Gastrocnemius medialis (tissue), 4 donors: ENCODE data around the gene RAD51B. TPM values are rescaled to one million over a fixed set of nuclear protein-coding genes. Genes with fewer than 3 reads are reported as not detected.

ENCODE experiments used
- ATAC-seq, 2 donors: fragments of 150-250 bp; one replicate each; pipeline ENCODE4 v1.9.1; 2016
- DNase-seq, 2 donors: peaks; one replicate each; pipeline ENCODE4 v3.0.0-alpha.2; 2019
- H3K27ac ChIP-seq, 4 donors: fragments of 200-600 bp; sonication (generic); 1 replicate in 1 of 4; 2 replicates in 3 of 4; pipeline ENCODE4 v1.5.1; 2016 to 2018; ENCODE audit warnings: mild to moderate bottlenecking in 2 of 4, moderate library complexity in 1 of 4
- H3K27me3 ChIP-seq, 3 donors: fragments of 200-600 bp; sonication (generic) in 2 of 3; 1 replicate in 1 of 3; 2 replicates in 2 of 3; pipeline versions ENCODE4 v1.5.1 to v1.6.0; 2016 to 2019; ENCODE audit warnings: mild to moderate bottlenecking in 1 of 3, moderate library complexity in 1 of 3
- H3K36me3 ChIP-seq, 2 donors: fragments of 200-600 bp; sonication (generic) in 1 of 2; one replicate each; pipeline ENCODE4 v1.5.1; 2017 to 2018
- H3K4me1 ChIP-seq, 2 donors: fragments of 200-600 bp; sonication (generic) in 1 of 2; one replicate each; pipeline ENCODE4 v1.5.1; 2016 to 2017; ENCODE audit warnings: mild to moderate bottlenecking in 2 of 2
- H3K4me3 ChIP-seq, 4 donors: fragments of 200-600 bp; sonication (generic) in 3 of 4; 1 replicate in 1 of 4; 2 replicates in 3 of 4; pipeline ENCODE4 v1.5.1; 2016 to 2019; ENCODE audit warnings: mild to moderate bottlenecking in 2 of 4
- H3K9me3 ChIP-seq, 3 donors: fragments of 200-600 bp; sonication (generic) in 2 of 3; 1 replicate in 1 of 3; 2 replicates in 2 of 3; pipeline ENCODE4 v1.5.1; 2016 to 2019
- POLR2A ChIP-seq, 2 donors: fragments of 450-650 bp; IDR thresholded peaks; one replicate each; pipeline ENCODE4 v1.6.1; 2017; ENCODE audit warnings: antibody characterized with exemption in 2 of 2, mild to moderate bottlenecking in 2 of 2, moderate library complexity in 2 of 2
- in situ Hi-C, 4 donors: fragments of 200-750 bp; cut with MboI; loops; one replicate each; pipeline versions ENCODE4 v1.15.0 to v1.8.0; 2017; ENCODE audit warnings: low sequenced_read_pairs in 4 of 4
- intact Hi-C: fragments of 100-400 bp; cut with DNase I; formaldehyde crosslinking; loops from one replicate; pipeline ENCODE4 v1.15.1; 2023; ENCODE audit warnings: low total_unique reads
- total RNA-seq, 4 donors: library from RNA; depleted of rRNA; stranded (reverse); fragments of >200 nt; gene quantifications; one replicate each; pipeline versions ENCODE4 v1.1.0 to v1.2.3, GENCODE V29; 2016
- TF ChIP-seq, protein P1 (sequence below), 5 experiments: fragments of 450-650 bp in 3 of 5; fragments of 200-600 bp in 2 of 5; sonication (generic) in 2 of 5; IDR thresholded peaks in 4 of 5; conservative IDR thresholded peaks in 1 of 5; 1 replicate in 4 of 5; 2 replicates in 1 of 5; pipeline ENCODE4 v1.5.1; 2016 to 2019; ENCODE audit warnings: antibody characterized with exemption in 5 of 5, mild to moderate bottlenecking in 3 of 5, moderate library complexity in 3 of 5

RAD51B gene
- total RNA-seq, 4 donors from 2014 or later = 1.6 to 3.3 (median 2.4) TPM

DNA sequence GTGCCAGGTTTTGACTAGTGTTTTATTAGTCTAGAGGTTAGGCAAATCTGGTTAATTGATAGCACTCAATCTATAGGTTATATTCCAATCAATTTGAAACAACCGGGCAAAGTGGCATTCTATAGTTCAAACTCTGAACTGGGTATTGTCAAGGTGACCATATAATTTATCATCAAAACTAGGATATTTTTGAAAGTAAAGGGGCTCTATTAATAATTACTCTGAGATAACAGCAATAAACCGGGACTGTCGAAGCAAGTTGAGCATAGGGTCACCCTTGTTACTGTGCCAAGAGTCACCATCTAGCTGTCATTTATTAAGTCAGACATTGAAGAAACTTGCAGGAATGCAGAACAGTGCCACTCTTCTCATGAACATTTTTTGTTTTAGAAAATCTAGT is 321.2 kb downstream of the RAD51B start:
- Histone ChIP-seq H3K27ac (peak overlapping the region; percentile 43 to 70 (median 63)), H3K4me1 (peaks cover 50 to 65% of the 10 kb centered on the region in 2 donors), H3K4me3 (no peak overlapping the region), H3K27me3 (no peaks in the 10 kb centered on the region), H3K36me3 (no peaks in the 10 kb centered on the region), H3K9me3 (no peaks in the 10 kb centered on the region)
- in situ Hi-C loops (no loop called here), intact Hi-C loops (loop anchor here (5.0 kb wide), 4 partner anchors 91 to 656 kb away; no protein-coding TSS in a partner anchor)
- TF ChIP-seq, protein P1, sequence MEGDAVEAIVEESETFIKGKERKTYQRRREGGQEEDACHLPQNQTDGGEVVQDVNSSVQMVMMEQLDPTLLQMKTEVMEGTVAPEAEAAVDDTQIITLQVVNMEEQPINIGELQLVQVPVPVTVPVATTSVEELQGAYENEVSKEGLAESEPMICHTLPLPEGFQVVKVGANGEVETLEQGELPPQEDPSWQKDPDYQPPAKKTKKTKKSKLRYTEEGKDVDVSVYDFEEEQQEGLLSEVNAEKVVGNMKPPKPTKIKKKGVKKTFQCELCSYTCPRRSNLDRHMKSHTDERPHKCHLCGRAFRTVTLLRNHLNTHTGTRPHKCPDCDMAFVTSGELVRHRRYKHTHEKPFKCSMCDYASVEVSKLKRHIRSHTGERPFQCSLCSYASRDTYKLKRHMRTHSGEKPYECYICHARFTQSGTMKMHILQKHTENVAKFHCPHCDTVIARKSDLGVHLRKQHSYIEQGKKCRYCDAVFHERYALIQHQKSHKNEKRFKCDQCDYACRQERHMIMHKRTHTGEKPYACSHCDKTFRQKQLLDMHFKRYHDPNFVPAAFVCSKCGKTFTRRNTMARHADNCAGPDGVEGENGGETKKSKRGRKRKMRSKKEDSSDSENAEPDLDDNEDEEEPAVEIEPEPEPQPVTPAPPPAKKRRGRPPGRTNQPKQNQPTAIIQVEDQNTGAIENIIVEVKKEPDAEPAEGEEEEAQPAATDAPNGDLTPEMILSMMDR (IDR thresholded peaks at IDR 0.05 in 4 of 5, conservative IDR thresholded peaks at IDR 0.05 in 1 of 5) = no peak
- TF ChIP-seq POLR2A (IDR thresholded peaks at IDR 0.05) = no peak
- ATAC-seq = no peak
- no peak for DNase-seq

DNA sequence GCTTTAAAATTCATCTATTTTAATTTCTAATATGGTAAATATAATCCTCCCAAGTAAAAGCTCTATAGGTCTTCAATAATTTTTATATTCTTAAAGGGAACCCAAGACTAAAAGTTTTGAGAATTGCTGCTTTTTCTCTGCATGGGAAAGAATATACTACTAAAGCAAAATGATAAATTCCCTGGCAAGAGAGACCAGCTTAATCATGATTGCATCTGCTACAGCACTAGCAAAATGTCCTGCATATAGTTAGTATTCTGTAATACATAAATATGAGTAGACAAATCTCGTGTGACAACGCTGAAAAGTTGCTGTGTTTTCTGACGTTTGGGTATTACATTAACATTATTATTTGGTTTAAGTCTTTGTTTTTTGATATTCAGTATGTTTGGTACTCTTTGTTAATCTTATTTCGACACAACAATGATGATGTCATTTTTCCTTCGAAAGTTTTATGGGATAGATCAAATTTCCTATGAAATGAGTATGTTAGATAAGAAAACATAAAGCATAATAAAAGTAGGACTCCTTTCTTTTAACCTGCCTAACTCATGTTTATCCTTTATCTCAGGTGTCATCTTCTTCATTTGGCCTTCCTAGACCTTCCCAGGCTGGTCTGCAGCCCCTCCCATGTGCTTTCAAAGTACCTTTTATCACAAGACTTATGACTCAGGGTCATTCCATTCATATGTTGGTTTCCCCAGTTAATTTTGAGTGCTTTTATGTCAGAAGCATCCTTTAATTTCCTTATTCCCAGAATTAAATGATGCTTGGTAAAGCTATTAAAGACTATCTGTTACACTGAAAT is 321.9 kb downstream of the RAD51B start:
- peak overlapping the region in 2 of 4 donors; percentile 14 to 22 for H3K27ac ChIP-seq
- ATAC-seq = no peak
- no peak for DNase-seq
- TF ChIP-seq, protein P1 (IDR thresholded peaks at IDR 0.05 in 4 of 5, conservative IDR thresholded peaks at IDR 0.05 in 1 of 5) = no peak
- no peak for TF ChIP-seq POLR2A (IDR thresholded peaks at IDR 0.05)
- no peaks in the 10 kb centered on the region for H3K36me3 ChIP-seq
- no peaks in the 10 kb centered on the region for H3K27me3 ChIP-seq
- H3K4me1 ChIP-seq = peaks cover 50 to 72% of the 10 kb centered on the region in 2 donors
- in situ Hi-C loops = no loop called here
- H3K4me3 ChIP-seq = no peak overlapping the region
- intact Hi-C loops = loop anchor here (5.0 kb wide), 4 partner anchors 91 to 656 kb away; no protein-coding TSS in a partner anchor
- H3K9me3 ChIP-seq = no peaks in the 10 kb centered on the region

- Histone ChIP-seq H3K4me1 (peaks cover 61 to 80% of the 10 kb centered on the region in 2 donors), H3K36me3 (no peaks in the 10 kb centered on the region), H3K27ac (peak overlapping the region; percentile 79 to 83 (median 82)), H3K4me3 (no peak overlapping the region), H3K27me3 (no peaks in the 10 kb centered on the region), H3K9me3 (no peaks in the 10 kb centered on the region)
- in situ Hi-C loops (no loop called here), intact Hi-C loops (loop anchor here (5.0 kb wide), 4 partner anchors 89 to 654 kb away; no protein-coding TSS in a partner anchor)
- TF ChIP-seq, protein P1 (IDR thresholded peaks at IDR 0.05 in 4 of 5, conservative IDR thresholded peaks at IDR 0.05 in 1 of 5) = no peak
- no peak for TF ChIP-seq POLR2A (IDR thresholded peaks at IDR 0.05)
- peak; percentile 40 to 47 for ATAC-seq
- peak; percentile 56 to 80 for DNase-seq
Measured at GRCh38 chr14:68143341-68143841, 323.8 kb downstream of the RAD51B start.

DNA sequence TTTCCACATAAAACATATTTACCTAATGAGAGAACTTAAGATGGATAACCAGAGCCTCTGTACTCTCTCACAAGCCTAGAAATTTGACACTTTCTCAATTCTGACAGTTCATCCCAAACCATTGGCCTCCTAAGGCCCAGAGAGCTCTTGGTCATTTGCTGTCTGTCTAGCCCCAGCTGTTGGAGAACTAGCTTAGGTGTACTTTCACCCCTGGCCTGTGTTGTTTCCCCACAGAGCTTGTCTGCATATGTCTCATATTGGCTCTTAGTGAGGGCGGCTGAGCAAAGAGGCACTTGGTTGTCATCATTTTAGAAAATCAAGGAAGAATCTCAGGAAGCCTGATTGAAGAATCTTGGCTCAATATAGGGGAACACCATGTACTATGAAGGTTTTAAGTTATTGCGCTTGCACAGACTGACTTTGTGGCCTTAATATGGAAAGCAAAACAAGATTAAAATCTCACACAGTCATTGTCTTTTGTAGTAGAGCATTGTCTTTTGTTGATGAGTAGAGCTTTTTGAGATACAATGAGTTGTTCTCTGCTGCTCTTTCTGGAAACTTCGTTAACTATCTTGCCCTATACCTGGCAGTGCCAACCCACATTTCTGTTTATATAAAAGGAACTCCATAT is 324.6 kb downstream of the RAD51B start:
- no peak for TF ChIP-seq POLR2A (IDR thresholded peaks at IDR 0.05)
- TF ChIP-seq, protein P1 (IDR thresholded peaks at IDR 0.05 in 4 of 5, conservative IDR thresholded peaks at IDR 0.05 in 1 of 5) = no peak
- no peaks in the 10 kb centered on the region for H3K9me3 ChIP-seq
- peak overlapping the region; percentile 79 to 83 (median 82) for H3K27ac ChIP-seq
- in situ Hi-C loops (no loop called here), intact Hi-C loops (loop anchor here (5.0 kb wide), 4 partner anchors 88 to 653 kb away; no protein-coding TSS in a partner anchor)
- peak; percentile 52 to 75 for DNase-seq
- H3K4me1 ChIP-seq = peaks cover 61 to 80% of the 10 kb centered on the region in 2 donors
- peak; percentile 73 to 75 for ATAC-seq
- no peaks in the 10 kb centered on the region for H3K36me3 ChIP-seq
- no peak overlapping the region for H3K4me3 ChIP-seq
- no peaks in the 10 kb centered on the region for H3K27me3 ChIP-seq
